ENCODE measurements around the gene PLAC1.

DNA sequence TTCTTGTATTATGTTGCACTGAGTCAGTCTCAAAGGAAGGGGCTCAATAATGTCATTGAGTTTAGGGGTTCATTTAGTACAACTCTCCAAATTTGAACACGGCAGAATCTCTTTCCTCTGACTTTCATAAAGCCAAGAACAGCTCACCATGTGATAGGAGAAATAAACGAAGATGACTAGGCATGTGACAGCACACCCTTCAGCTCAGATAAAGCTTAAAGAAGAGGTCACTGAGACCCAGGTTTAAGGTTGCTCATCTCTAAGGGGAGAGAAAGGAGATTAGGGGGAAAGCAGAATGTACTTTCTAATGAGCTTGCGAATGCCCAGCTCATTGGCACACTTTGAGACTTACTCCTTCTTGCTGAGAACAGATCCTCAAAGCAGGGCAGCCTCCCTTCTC is 89.0 kb downstream of the PLAC1 start:
- no peak for TF ChIP-seq CTCF (IDR thresholded peaks at IDR 0.05; ENCODE audit: low read depth, low read length, poor library complexity, severe bottlenecking)
- TF ChIP-seq EZH2phosphoT487 (IDR thresholded peaks at IDR 0.05; ENCODE audit: borderline replicate concordance, low read length): no peak
